GM18498 (cell line): ENCODE data around the gene SF3A2.

ENCODE experiments used
- ATAC-seq: cut with Tn5 transposase; IDR thresholded peaks from one replicate; pipeline ENCODE4 v1.9.1; 2021; ENCODE audit warnings: mild to moderate bottlenecking, moderate library complexity; ENCODE audit not compliant: unreplicated experiment

SF3A2 gene

DNA sequence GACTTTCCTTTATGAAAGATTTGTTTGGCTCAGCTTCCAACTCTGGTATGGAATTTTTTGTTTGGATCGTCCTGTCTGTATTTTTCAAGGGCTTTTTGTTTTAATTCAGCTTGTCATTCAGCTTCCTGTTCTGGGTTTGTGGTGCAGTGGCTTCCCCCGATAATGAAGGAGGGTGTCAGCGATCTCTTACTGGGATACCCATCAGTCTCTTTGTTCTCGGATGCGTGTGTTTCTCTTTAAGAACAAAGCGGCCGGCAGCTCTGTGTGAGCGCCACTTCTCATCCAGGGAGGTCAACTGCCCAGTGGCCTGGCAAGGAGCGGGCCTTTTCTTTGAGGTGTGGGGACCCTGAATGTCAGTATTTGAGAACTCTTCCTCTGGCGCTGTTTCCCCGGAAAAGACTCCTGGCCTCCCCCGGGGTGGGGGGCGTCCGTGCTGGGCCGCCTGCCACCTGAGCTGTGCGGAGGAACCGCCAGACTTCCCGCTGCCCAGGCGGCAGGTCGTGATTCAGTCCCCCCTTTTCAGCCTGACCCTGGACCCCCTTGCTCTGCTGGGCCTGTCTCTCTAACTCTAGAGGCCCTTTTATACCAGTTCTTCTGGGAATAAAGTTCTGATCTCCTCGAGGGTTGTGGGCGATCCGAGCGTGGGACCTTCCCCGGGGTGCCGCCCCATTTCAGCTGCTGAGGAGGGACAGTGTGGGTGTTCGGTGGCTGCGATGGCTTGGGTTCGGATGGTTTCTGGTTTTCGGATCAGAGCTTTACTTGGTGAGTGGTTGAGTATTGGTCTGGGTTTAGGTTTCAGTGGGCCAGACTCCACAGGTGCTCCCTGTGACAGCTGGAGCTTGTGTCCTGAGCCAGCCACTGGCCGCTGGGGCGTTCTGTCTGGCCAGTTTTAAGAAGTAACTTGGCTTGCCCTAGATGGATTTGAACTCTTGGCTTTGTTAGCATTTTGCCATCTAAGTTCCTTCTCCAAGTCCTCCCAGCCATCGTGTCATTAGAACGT lies 3.4 kb downstream of the SF3A2 start:
- ATAC-seq = no peak

- no peak for ATAC-seq
These were observed 4.5 kb downstream of the SF3A2 start for GRCh38 chr19:2240881-2241760.

DNA sequence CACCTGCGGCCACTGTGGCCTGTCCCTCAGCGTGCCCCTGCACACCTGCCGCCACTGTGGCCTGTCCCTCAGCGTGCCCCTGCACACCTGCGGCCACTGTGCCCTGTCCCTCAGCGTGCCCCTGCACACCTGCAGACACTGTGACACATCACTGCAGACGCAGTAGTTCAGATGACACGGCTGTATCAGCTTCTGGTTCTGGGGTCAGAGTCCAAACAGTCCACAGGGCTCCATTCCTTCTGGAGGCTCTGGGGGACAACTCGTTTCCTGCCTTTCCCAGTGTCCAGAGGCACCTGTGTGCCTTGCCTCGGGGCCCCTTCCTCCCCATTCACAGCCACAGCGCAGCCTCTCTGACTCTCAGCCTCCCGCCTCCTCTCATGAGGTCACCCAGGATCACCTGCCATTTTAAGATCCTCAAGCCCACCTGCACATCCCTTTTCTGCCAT lies 5.5 kb downstream of the SF3A2 start:
- ATAC-seq = no peak

DNA sequence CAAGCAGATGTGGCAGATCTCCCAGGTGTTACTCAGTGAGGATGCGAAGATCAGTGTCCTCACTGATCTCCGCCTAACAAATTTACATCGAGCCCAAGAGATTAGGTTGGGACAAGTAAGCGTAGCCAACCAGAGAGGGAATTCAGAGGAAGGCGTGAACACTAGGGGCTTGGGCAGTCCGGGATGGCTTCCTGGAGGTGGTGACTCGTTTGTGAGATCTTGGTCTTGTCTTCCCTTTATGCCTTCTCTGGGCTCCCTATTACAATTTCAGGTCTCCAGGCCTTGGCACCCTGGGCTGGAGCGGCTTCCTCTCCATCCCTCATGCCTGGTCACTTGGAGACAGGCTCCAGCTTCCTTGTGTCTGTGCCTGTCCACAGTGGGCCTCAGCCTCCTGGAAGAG lies 6.2 kb downstream of the SF3A2 start:
- no peak for ATAC-seq

GRCh38 chr19:2243274-2244124 lies 6.9 kb downstream of the SF3A2 start:
- no peak for ATAC-seq

DNA sequence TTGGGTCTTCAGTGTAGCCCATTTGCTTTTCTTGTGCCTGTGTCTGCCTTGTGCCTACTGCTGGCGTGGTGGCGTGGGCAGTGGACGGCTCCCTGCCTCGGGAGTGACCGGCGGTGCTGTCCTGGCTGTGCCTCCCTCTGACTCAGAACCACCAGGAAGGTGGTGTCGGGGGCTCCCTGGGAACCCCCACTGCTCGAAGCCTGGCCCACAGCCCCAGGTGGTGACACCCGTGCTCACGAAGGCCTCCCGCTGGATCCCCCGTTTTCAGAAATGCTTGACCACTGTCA lies 7.4 kb downstream of the SF3A2 start:
- ATAC-seq = no peak

- ATAC-seq = no peak
These were observed 7.9 kb downstream of the SF3A2 start for GRCh38 chr19:2244486-2244885.

GRCh38 chr19:2245273-2245672 lies 8.6 kb downstream of the SF3A2 start:
- no peak for ATAC-seq

DNA sequence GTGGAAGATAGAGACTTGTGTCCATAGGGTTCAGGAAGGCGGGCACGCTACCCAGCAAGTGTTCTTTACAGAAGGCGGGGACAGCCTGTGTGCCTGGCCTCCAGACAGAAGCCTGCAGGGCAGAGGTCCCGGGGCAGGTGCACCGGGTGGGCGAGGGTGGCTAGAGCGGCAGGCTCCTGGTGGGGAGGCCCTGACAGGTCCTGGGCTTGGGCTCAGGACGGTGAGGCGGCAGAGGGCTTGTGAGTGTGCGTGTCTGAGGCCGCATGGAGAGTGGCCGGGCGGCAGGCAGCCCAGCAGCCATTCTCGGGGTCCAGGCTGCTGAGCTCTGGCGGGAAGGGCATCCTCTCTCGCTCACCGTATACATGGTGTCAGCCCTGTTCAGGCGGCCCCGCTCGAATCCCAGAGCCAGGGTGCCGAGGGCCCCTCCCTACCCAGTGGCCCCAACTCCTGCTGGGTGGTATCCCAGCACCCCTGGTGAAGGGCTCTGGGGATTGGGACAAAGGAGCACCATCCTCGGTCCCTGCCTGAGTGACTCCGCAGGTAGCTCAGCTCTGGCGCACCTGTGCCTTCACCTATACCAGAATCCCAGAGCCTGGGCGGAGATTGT lies 9.5 kb downstream of the SF3A2 start:
- ATAC-seq = no peak

DNA sequence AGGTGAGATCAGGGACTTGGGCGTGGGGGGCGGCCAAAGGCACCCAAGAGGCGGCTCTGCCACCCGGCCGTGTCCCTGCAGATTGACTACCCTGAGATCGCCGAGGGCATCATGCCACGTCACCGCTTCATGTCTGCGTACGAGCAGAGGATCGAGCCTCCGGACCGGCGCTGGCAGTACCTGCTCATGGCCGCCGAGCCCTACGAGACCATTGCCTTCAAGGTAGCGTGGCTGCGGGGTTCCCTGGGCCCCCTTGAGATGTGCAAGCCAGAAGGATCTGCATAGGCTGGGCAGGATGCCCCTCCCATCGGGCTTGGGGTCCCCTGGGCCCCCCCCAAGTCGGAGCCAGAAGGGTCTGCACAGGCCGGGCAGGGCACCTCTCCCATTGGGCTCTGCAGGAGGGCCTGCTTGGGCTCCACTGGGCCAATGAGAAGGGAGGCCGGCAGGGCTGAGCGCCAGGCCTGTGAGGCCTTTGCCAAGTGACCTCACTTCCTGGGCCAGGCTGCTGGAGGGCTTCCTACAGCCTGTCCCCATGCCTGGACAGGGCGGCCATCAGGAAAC lies 10.3 kb downstream of the SF3A2 start:
- ATAC-seq = no peak

GRCh38 chr19:2247433-2248101 lies 10.9 kb downstream of the SF3A2 start:
- no peak for ATAC-seq

DNA sequence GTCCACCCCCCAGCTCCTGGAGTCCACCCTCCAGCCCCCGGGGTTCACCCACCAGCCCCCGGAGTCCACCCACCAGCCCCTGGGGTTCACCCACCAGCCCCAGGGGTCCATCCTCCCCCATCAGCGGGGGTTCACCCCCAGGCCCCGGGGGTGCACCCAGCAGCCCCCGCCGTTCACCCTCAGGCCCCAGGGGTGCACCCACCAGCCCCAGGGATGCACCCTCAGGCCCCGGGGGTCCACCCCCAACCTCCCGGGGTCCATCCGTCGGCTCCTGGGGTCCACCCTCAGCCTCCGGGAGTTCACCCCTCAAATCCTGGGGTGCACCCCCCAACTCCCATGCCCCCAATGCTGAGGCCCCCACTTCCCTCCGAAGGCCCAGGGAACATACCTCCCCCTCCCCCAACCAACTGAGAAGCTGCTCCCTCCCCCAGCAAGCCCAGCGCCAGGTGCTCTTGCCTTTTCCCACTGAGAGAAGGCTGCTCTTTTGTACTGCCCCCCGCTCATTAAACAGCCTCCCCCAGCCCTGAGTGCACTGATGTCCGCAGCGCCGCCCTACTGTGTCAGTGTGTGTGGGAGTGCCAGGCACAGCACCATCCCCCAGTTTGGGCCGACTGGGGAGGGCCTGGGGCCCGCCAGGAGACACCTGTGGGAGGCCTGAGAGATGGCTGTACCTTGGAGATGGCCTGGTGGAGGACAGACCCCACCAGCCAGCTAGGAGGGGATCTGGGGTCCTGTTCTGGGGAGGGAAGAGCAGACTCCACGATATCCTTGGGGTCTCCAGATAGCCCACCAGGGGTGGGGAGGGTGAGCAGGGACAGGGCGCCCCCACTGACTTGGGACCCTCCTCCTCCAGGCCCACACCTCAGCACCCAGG lies 11.7 kb downstream of the SF3A2 start:
- no peak for ATAC-seq

DNA sequence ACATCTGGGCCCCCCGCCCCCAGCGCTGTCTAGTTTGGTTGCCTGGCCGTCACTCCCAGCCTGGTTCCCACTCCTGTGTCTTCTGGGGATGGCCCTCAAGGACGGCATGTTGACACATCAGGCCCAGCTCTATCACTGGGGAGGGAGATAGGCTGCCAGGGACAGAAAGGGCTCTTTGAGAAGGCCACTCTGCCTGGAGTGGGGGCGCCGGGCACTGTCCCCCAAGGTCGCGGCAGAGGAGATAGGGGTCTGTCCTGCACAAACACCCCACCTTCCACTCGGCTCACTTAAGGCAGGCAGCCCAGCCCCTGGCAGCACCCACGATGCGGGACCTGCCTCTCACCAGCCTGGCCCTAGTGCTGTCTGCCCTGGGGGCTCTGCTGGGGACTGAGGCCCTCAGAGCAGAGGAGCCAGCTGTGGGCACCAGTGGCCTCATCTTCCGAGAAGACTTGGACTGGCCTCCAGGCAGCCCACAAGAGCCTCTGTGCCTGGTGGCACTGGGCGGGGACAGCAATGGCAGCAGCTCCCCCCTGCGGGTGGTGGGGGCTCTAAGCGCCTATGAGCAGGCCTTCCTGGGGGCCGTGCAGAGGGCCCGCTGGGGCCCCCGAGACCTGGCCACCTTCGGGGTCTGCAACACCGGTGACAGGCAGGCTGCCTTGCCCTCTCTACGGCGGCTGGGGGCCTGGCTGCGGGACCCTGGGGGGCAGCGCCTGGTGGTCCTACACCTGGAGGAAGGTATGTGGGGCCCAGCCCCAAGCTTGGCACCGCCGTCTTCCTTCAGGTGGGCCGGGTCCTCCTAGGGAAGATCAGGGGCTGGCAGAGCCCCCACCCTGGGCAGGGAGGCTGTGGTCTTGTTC lies 12.6 kb downstream of the SF3A2 start, which contains the start of gene AMH:
AMH (plus strand) TSS at position 314 of the 857 bp plus-strand sequence; CDS start at position 324, 10 bp downstream.
- no peak for ATAC-seq

GRCh38 chr19:2249880-2250765 lies 13.5 kb downstream of the SF3A2 start:
- no peak for ATAC-seq

GRCh38 chr19:2250766-2251105 lies 14.1 kb downstream of the SF3A2 start:
- ATAC-seq = no peak

DNA sequence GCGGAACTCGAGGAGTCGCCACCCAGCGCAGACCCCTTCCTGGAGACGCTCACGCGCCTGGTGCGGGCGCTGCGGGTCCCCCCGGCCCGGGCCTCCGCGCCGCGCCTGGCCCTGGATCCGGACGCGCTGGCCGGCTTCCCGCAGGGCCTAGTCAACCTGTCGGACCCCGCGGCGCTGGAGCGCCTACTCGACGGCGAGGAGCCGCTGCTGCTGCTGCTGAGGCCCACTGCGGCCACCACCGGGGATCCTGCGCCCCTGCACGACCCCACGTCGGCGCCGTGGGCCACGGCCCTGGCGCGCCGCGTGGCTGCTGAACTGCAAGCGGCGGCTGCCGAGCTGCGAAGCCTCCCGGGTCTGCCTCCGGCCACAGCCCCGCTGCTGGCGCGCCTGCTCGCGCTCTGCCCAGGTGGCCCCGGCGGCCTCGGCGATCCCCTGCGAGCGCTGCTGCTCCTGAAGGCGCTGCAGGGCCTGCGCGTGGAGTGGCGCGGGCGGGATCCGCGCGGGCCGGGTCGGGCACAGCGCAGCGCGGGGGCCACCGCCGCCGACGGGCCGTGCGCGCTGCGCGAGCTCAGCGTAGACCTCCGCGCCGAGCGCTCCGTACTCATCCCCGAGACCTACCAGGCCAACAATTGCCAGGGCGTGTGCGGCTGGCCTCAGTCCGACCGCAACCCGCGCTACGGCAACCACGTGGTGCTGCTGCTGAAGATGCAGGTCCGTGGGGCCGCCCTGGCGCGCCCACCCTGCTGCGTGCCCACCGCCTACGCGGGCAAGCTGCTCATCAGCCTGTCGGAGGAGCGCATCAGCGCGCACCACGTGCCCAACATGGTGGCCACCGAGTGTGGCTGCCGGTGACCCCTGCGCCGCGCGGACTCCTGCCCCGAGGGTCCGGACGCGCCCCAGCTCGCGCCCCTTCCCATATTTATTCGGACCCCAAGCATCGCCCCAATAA lies 14.8 kb downstream of the SF3A2 start:
- no peak for ATAC-seq
